ENCODE measurements around the gene ROCK2. TPM values are rescaled to one million over a fixed set of nuclear protein-coding genes. Genes with fewer than 3 reads are reported as not detected.
A peak's percentile ranks its signal among the peaks of the same experiment; 100 is the strongest.

The ROCK2 gene
- total and polyA plus RNA-seq, 2 of the 13 experiments (the other 11 are each of a cell fraction or from before 2014, with no cell fraction given): 38.1 to 119 TPM

- no peak; the same call in 1 of the 2 replicates for TF ChIP-seq CSRNP2 (CRISPR knock-in tag; conservative IDR thresholded peaks at IDR 0.05; ENCODE audit: low read depth)
- TF ChIP-seq HNF4G (IDR thresholded peaks at IDR 0.05; ENCODE audit: borderline replicate concordance, low read depth, low read length): peak; percentile 97
- TF ChIP-seq HNF4G (CRISPR knock-in tag; IDR thresholded peaks at IDR 0.05; ENCODE audit: borderline replicate concordance, low read depth): peak; percentile 96; the same call in 1 of the 2 replicates
- TF ChIP-seq CENPT (CRISPR knock-in tag; IDR thresholded peaks at IDR 0.05; ENCODE audit: low read depth): peak; percentile 91
- TF ChIP-seq THAP9 (CRISPR knock-in tag; IDR thresholded peaks at IDR 0.05; ENCODE audit: borderline replicate concordance): peak; percentile 96
- no peak for TF ChIP-seq HDAC6 (IDR thresholded peaks at IDR 0.05; ENCODE audit: low read depth, low read length)
- no peak for TF ChIP-seq GPBP1L1 (CRISPR knock-in tag; IDR thresholded peaks at IDR 0.05)
- TF ChIP-seq POLR2AphosphoS2 (IDR thresholded peaks at IDR 0.05; ENCODE audit: low read depth, low read length): no peak
- peak; percentile 98 for TF ChIP-seq ZNF331 (CRISPR knock-in tag; IDR thresholded peaks at IDR 0.05)
- TF ChIP-seq YEATS2 (CRISPR knock-in tag; IDR thresholded peaks at IDR 0.05; ENCODE audit: borderline replicate concordance): peak; percentile 92; the same call in 1 of the 2 replicates
- peak; percentile 94 for TF ChIP-seq AFF4 (CRISPR knock-in tag; IDR thresholded peaks at IDR 0.05)
- peak; percentile 67; the same call in 1 of the 2 replicates for TF ChIP-seq ZNF839 (CRISPR knock-in tag; IDR thresholded peaks at IDR 0.05; ENCODE audit: borderline replicate concordance)
- peak; percentile 33 for TF ChIP-seq HNRNPLL (IDR thresholded peaks at IDR 0.05; ENCODE audit: low read depth, low read length, poor library complexity, severe bottlenecking)
- TF ChIP-seq ZNF605 (CRISPR knock-in tag; IDR thresholded peaks at IDR 0.05): peak; percentile 99
- 0 out of 2 replicates have a peak, but pooled peaks have one; percentile 37 for TF ChIP-seq ISX (CRISPR knock-in tag; conservative IDR thresholded peaks at IDR 0.05)
Observed at GRCh38 chr2:11357428-11357972, 13.1 kb upstream of the ROCK2 start (continued).

All from HepG2 (cell line).